GM12878 (cell line): ENCODE measurements around the gene TMEM191C.
"Not testable (repeated sequence)": the region's sequence is repeated elsewhere in the genome, so short reads cannot be mapped to it uniquely, and the experiment has no call there.

Experiments
- ATF7 ChIP-seq: fragments of 450-650 bp; IDR thresholded peaks from 2 replicates; pipeline ENCODE4 v1.6.1; 2016; ENCODE audit warnings: low read depth, mild to moderate bottlenecking
- CHD4 ChIP-seq: fragments of 200-600 bp; sonication (generic); IDR thresholded peaks from 2 replicates; pipeline ENCODE4 v1.6.1; 2016; ENCODE audit warnings: mild to moderate bottlenecking
- KDM1A ChIP-seq: fragments of 200-600 bp; sonication (generic); IDR thresholded peaks from 2 replicates; pipeline ENCODE4 v1.6.1; 2016; ENCODE audit warnings: borderline replicate concordance
- RAD21 ChIP-seq: IDR thresholded peaks from 2 replicates; pipeline ENCODE4 v1.6.1; 2011; ENCODE audit warnings: mild to moderate bottlenecking, low read depth, low read length, moderate library complexity; ENCODE audit not compliant: insufficient read depth
- RCOR1 ChIP-seq: conservative IDR thresholded peaks from 2 replicates; pipeline ENCODE4 v1.6.1; 2012; ENCODE audit warnings: low read depth, low read length, improper control_type of control experiment
- REST ChIP-seq: IDR thresholded peaks from 2 replicates; pipeline ENCODE4 v1.6.1; 2012; ENCODE audit warnings: mild to moderate bottlenecking, low read depth, low read length
- SIN3A ChIP-seq: IDR thresholded peaks from 2 replicates; pipeline ENCODE4 v1.6.1; 2012; ENCODE audit warnings: low read depth, low read length, improper control_type of control experiment
- TF ChIP-seq, protein P1 (sequence below), 3 experiments: IDR thresholded peaks in 2 of 3; conservative IDR thresholded peaks in 1 of 3; 2 replicates each; pipeline ENCODE4 v1.5.1; 2011; ENCODE audit warnings: low read depth in 3 of 3, low read length in 3 of 3, mild to moderate bottlenecking in 3 of 3, control low read depth in 2 of 3, moderate library complexity in 2 of 3, inconsistent platforms in 1 of 3, mixed read lengths in 1 of 3; ENCODE audit not compliant: control insufficient read depth in 2 of 3, insufficient read depth in 1 of 3; ENCODE audit errors: extremely low read depth in 1 of 3
- TF ChIP-seq, protein P2 (sequence below): IDR thresholded peaks from 2 replicates; pipeline ENCODE4 v1.6.1; 2012; ENCODE audit warnings: low read depth, low read length, improper control_type of control experiment

DNA sequence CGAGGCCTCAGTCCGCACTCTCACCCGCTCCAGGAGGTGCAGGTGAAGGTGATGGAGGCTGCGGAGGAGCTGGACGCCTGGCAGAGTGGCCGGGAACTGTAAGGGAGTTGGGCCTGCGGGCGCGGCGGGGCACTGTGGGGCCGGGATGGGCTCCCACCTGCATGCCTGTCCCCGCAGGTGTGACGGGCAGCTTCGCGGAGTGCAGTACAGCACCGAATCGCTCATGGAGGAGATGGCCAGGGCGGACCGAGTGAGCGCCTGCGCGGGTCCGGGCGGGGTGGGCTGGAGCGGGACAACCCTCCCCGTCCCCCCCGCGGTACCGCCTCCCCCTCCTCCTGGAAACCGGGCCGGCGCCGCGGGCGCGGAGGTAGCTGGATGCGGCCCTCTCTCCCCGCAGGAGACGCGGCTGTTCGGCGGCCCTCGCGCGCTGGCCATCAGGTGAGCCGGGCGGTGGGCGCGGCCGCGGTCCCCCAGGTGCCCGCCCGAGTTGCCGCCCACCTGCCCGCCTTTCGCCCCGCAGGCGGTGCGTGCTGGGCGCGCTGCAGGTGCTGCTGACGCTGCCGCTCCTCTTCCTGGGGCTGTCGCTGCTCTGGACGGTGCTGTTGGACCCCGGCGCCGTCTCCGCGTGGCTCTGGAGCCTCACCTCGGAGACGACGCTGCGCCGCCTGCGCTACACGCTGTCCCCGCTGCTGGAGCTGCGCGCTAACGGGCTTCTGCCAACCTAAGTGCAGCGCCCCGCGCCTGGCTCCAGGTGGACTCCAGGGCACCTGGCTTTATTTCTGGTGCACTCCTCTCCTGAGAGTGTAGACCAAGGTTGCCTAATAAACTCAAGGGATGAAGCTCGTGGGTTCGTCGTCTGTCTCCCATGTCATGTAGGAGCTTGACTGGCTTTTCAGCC is 2.2 kb downstream of the TMEM191C start:
- TF ChIP-seq KDM1A, REST, SIN3A, CHD4, RCOR1, RAD21, ATF7: not testable (repeated sequence)
- TF ChIP-seq, protein P1, sequence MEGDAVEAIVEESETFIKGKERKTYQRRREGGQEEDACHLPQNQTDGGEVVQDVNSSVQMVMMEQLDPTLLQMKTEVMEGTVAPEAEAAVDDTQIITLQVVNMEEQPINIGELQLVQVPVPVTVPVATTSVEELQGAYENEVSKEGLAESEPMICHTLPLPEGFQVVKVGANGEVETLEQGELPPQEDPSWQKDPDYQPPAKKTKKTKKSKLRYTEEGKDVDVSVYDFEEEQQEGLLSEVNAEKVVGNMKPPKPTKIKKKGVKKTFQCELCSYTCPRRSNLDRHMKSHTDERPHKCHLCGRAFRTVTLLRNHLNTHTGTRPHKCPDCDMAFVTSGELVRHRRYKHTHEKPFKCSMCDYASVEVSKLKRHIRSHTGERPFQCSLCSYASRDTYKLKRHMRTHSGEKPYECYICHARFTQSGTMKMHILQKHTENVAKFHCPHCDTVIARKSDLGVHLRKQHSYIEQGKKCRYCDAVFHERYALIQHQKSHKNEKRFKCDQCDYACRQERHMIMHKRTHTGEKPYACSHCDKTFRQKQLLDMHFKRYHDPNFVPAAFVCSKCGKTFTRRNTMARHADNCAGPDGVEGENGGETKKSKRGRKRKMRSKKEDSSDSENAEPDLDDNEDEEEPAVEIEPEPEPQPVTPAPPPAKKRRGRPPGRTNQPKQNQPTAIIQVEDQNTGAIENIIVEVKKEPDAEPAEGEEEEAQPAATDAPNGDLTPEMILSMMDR (IDR thresholded peaks at IDR 0.05 in 2 of 3, conservative IDR thresholded peaks at IDR 0.05 in 1 of 3; ENCODE audit: control insufficient read depth in 2 of 3, extremely low read depth in 1 of 3, insufficient read depth in 1 of 3, low read depth in 3 of 3, low read length in 3 of 3) = not testable (repeated sequence)
- TF ChIP-seq, protein P2, sequence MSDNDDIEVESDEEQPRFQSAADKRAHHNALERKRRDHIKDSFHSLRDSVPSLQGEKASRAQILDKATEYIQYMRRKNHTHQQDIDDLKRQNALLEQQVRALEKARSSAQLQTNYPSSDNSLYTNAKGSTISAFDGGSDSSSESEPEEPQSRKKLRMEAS = not testable (repeated sequence)
